ENCODE data around the gene PKN2.
"Not testable (repeated sequence)": the region's sequence is repeated elsewhere in the genome, so short reads cannot be mapped to it uniquely, and the experiment has no call there.

Gene PKN2

GRCh38 chr1:88877911-88878310, 193.8 kb downstream of the PKN2 start:
- Histone ChIP-seq H3K27me3 (ENCODE audit: control insufficient read depth in 1 of 2, insufficient read depth in 2 of 2, low read length in 2 of 2) (no peaks in the 10 kb centered on the region), H3K36me3 (ENCODE audit: control insufficient read depth in 2 of 2, insufficient read depth in 2 of 2, low read length in 2 of 2) (peaks cover 3 to 5% of the 10 kb centered on the region in 2 donors), H3K4me1 (ENCODE audit: control insufficient read depth, insufficient read depth, low read length) (peaks cover 17% of the 10 kb centered on the region), H3K9me3 (ENCODE audit: control insufficient read depth in 2 of 2, low read length in 2 of 2) (no peaks in the 10 kb centered on the region), H3K9ac (ENCODE audit: low read length in 2 of 2) (no peak overlapping the region), H3K4me3 (ENCODE audit: low read length in 2 of 2) (no peak overlapping the region), H3K27ac (ENCODE audit: low read length) (peak overlapping the region; percentile 8)

- Histone ChIP-seq H3K4me3 (ENCODE audit: low read length in 2 of 2) (no peak overlapping the region), H3K9ac (ENCODE audit: low read length in 2 of 2) (no peak overlapping the region), H3K27ac (ENCODE audit: low read length) (no peak overlapping the region), H3K9me3 (ENCODE audit: control insufficient read depth in 2 of 2, low read length in 2 of 2) (no peaks in the 10 kb centered on the region), H3K36me3 (ENCODE audit: control insufficient read depth in 2 of 2, insufficient read depth in 2 of 2, low read length in 2 of 2) (peaks cover 3 to 5% of the 10 kb centered on the region in 2 donors), H3K27me3 (ENCODE audit: control insufficient read depth in 1 of 2, insufficient read depth in 2 of 2, low read length in 2 of 2) (no peaks in the 10 kb centered on the region), H3K4me1 (ENCODE audit: control insufficient read depth, insufficient read depth, low read length) (peaks cover 17% of the 10 kb centered on the region)
Observed at GRCh38 chr1:88878731-88879130, 194.7 kb downstream of the PKN2 start.

GRCh38 chr1:88880717-88881116, 196.6 kb downstream of the PKN2 start:
- H3K9me3 ChIP-seq (ENCODE audit: control insufficient read depth in 2 of 2, low read length in 2 of 2); H3K9ac ChIP-seq (ENCODE audit: low read length in 2 of 2); H3K27me3 ChIP-seq (ENCODE audit: control insufficient read depth in 1 of 2, insufficient read depth in 2 of 2, low read length in 2 of 2); H3K4me3 ChIP-seq (ENCODE audit: low read length in 2 of 2); H3K27ac ChIP-seq (ENCODE audit: low read length): not testable (repeated sequence)
- H3K4me1 ChIP-seq (ENCODE audit: control insufficient read depth, insufficient read depth, low read length) = peaks cover 17% of the 10 kb centered on the region
- peaks cover 9 to 13% of the 10 kb centered on the region in 2 donors for H3K36me3 ChIP-seq (ENCODE audit: control insufficient read depth in 2 of 2, insufficient read depth in 2 of 2, low read length in 2 of 2)

- Histone ChIP-seq H3K4me3 (ENCODE audit: low read length in 2 of 2) (no peak overlapping the region), H3K9me3 (ENCODE audit: control insufficient read depth in 2 of 2, low read length in 2 of 2) (no peaks in the 10 kb centered on the region), H3K9ac (ENCODE audit: low read length in 2 of 2) (no peak overlapping the region), H3K36me3 (ENCODE audit: control insufficient read depth in 2 of 2, insufficient read depth in 2 of 2, low read length in 2 of 2) (peaks cover 11 to 18% of the 10 kb centered on the region in 2 donors), H3K27me3 (ENCODE audit: control insufficient read depth in 1 of 2, insufficient read depth in 2 of 2, low read length in 2 of 2) (no peaks in the 10 kb centered on the region), H3K27ac (ENCODE audit: low read length) (no peak overlapping the region), H3K4me1 (ENCODE audit: control insufficient read depth, insufficient read depth, low read length) (peaks cover 4% of the 10 kb centered on the region)
Observed at GRCh38 chr1:88883156-88883555, 199.1 kb downstream of the PKN2 start.

Data from stomach smooth muscle (tissue), 2 donors.